DOHH2 (cell line): Measurements from ENCODE around the gene SHANK3.

Experiments
- H3F3A ChIP-seq: fragments of 200-600 bp; sonication (generic), shearing (Covaris generic); 2 replicates; pipeline ENCODE4 v1.6.0; 2016; ENCODE audit warnings: antibody characterized with exemption, mild to moderate bottlenecking; ENCODE audit not compliant: control insufficient read depth, insufficient read depth
- H3K27ac ChIP-seq: fragments of 200-600 bp; sonication (generic); 2 replicates; pipeline ENCODE4 v1.5.1; 2014; ENCODE audit warnings: low read depth, mild to moderate bottlenecking, low read length, moderate library complexity
- H3K27me3 ChIP-seq: fragments of 200-600 bp; sonication (generic); 2 replicates; pipeline ENCODE4 v1.6.1; 2014; ENCODE audit warnings: mild to moderate bottlenecking, low read length, mixed read lengths; ENCODE audit not compliant: control insufficient read depth
- H3K36me3 ChIP-seq: fragments of 200-600 bp; sonication (generic); 2 replicates; pipeline ENCODE4 v1.6.1; 2014; ENCODE audit warnings: mild to moderate bottlenecking, low read length, moderate library complexity, mixed read lengths; ENCODE audit not compliant: control insufficient read depth
- H3K4me1 ChIP-seq: fragments of 200-600 bp; sonication (generic); 2 replicates; pipeline ENCODE4 v1.6.1; 2014; ENCODE audit warnings: mild to moderate bottlenecking, low read length, mixed read lengths; ENCODE audit not compliant: control insufficient read depth
- H3K4me2 ChIP-seq: fragments of 200-600 bp; sonication (generic); 2 replicates; pipeline ENCODE4 v1.6.0; 2014; ENCODE audit warnings: mild to moderate bottlenecking, low read length, moderate library complexity
- H3K4me3 ChIP-seq: fragments of 200-600 bp; sonication (generic); 2 replicates; pipeline ENCODE4 v1.5.1; 2014; ENCODE audit warnings: mild to moderate bottlenecking, low read length, mixed read lengths
- H3K79me2 ChIP-seq: fragments of 200-600 bp; sonication (generic); 2 replicates; pipeline ENCODE4 v1.6.1; 2014; ENCODE audit warnings: mild to moderate bottlenecking, low read length, mixed read lengths; ENCODE audit not compliant: control insufficient read depth
- H3K9me2 ChIP-seq: fragments of 200-600 bp; sonication (generic); replicated peaks from 2 replicates; pipeline ENCODE4 v1.6.1; 2014; ENCODE audit warnings: mild to moderate bottlenecking, low read length, mixed read lengths; ENCODE audit not compliant: control insufficient read depth
- H3K9me3 ChIP-seq: fragments of 200-600 bp; sonication (generic); 2 replicates; pipeline ENCODE4 v1.6.1; 2014; ENCODE audit warnings: antibody characterized with exemption, low read length, mixed read lengths; ENCODE audit not compliant: control insufficient read depth, insufficient read depth
- H4K20me1 ChIP-seq: fragments of 200-600 bp; sonication (generic); 2 replicates; pipeline ENCODE4 v1.6.0; 2014; ENCODE audit warnings: low read depth, mild to moderate bottlenecking, antibody characterized with exemption, low read length, moderate library complexity; ENCODE audit not compliant: control insufficient read depth, insufficient read depth
- CTCF ChIP-seq: fragments of 200-600 bp; sonication (generic); IDR thresholded peaks from one replicate; pipeline ENCODE4 v1.5.1; 2014; ENCODE audit warnings: antibody characterized with exemption, mild to moderate bottlenecking, low read depth, low read length; ENCODE audit not compliant: poor library complexity, severe bottlenecking
- EZH2phosphoT487 ChIP-seq: fragments of 200-600 bp; sonication (generic); IDR thresholded peaks from 2 replicates; pipeline ENCODE4 v1.6.1; 2017; ENCODE audit warnings: borderline replicate concordance, mild to moderate bottlenecking, antibody characterized with exemption, low read length, moderate library complexity, mixed read lengths

The SHANK3 gene

GRCh38 chr22:50713571-50714056 lies 41.0 kb downstream of the SHANK3 start:
- Histone ChIP-seq H4K20me1 (no peaks in the 10 kb centered on the region), H3K4me1 (no peaks in the 10 kb centered on the region), H3K27me3 (peaks cover 12% of the 10 kb centered on the region; the same call in 1 of the 2 replicates), H3K36me3 (no peaks in the 10 kb centered on the region), H3K9me3 (no peaks in the 10 kb centered on the region), H3K4me3 (no peak overlapping the region), H3K27ac (no peak overlapping the region), H3K79me2 (no peaks in the 10 kb centered on the region), H3F3A (no peaks in the 10 kb centered on the region), H3K9me2 (no peaks in the 10 kb centered on the region), H3K4me2 (no peak overlapping the region)
- TF ChIP-seq EZH2phosphoT487 (no peak), CTCF (no peak)

GRCh38 chr22:50714150-50714549 lies 41.5 kb downstream of the SHANK3 start:
- no peaks in the 10 kb centered on the region for H3K79me2 ChIP-seq
- H3F3A ChIP-seq = no peaks in the 10 kb centered on the region
- H3K9me3 ChIP-seq = no peaks in the 10 kb centered on the region
- H3K36me3 ChIP-seq = no peaks in the 10 kb centered on the region
- TF ChIP-seq EZH2phosphoT487 (no peak), CTCF (no peak)
- no peak overlapping the region for H3K4me2 ChIP-seq
- H3K4me3 ChIP-seq = no peak overlapping the region
- H3K9me2 ChIP-seq = no peaks in the 10 kb centered on the region
- peaks cover 12% of the 10 kb centered on the region; the same call in 1 of the 2 replicates for H3K27me3 ChIP-seq
- H4K20me1 ChIP-seq = no peaks in the 10 kb centered on the region
- H3K4me1 ChIP-seq = no peaks in the 10 kb centered on the region
- no peak overlapping the region for H3K27ac ChIP-seq

GRCh38 chr22:50714631-50715179 lies 42.1 kb downstream of the SHANK3 start:
- H3K9me2 ChIP-seq = no peaks in the 10 kb centered on the region
- H3K79me2 ChIP-seq = no peaks in the 10 kb centered on the region
- TF ChIP-seq EZH2phosphoT487 (no peak), CTCF (no peak)
- H4K20me1 ChIP-seq = no peaks in the 10 kb centered on the region
- no peak overlapping the region for H3K4me2 ChIP-seq
- no peak overlapping the region for H3K4me3 ChIP-seq
- H3K27ac ChIP-seq = no peak overlapping the region
- no peaks in the 10 kb centered on the region for H3K36me3 ChIP-seq
- no peaks in the 10 kb centered on the region for H3K4me1 ChIP-seq
- no peaks in the 10 kb centered on the region for H3K9me3 ChIP-seq
- no peaks in the 10 kb centered on the region for H3F3A ChIP-seq
- peaks cover 12% of the 10 kb centered on the region; the same call in 1 of the 2 replicates for H3K27me3 ChIP-seq
